ENCODE results near the gene TXNL4B.

DNA sequence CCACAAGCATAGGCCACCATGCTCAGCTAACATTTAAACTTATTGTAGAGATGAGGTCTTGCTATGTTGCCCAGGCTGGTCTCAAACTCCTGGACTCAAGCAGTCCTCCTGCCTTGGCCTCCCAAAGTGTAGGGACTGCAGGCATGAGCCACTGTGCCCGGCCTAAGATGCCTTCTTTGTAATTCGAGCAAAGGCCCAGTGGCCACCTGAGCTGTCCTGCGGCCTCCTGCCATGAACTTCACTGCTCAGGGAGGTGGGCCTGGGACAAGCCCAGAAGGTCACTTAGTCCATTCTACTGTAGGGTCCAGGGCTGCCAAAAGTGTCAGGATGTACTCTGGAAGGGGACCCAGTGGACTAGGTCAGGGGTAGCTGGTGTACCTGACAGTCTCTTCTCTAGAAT is 30.7 kb upstream of the TXNL4B start:
- TF ChIP-seq YY1 (IDR thresholded peaks at IDR 0.05; ENCODE audit: low read depth, low read length) = no peak
- no peak for TF ChIP-seq IRF4 (IDR thresholded peaks at IDR 0.05; ENCODE audit: low read depth, low read length)
- no peak for TF ChIP-seq SIX5 (IDR thresholded peaks at IDR 0.05; ENCODE audit: low read depth, low read length, severe bottlenecking)
- no peak for TF ChIP-seq BRCA1 (IDR thresholded peaks at IDR 0.05; ENCODE audit: low read depth, low read length)
- TF ChIP-seq EGR1 (IDR thresholded peaks at IDR 0.05; ENCODE audit: borderline replicate concordance in 1 of 2, low read depth in 2 of 2, low read length in 2 of 2) = no peak
- TF ChIP-seq, protein P1, sequence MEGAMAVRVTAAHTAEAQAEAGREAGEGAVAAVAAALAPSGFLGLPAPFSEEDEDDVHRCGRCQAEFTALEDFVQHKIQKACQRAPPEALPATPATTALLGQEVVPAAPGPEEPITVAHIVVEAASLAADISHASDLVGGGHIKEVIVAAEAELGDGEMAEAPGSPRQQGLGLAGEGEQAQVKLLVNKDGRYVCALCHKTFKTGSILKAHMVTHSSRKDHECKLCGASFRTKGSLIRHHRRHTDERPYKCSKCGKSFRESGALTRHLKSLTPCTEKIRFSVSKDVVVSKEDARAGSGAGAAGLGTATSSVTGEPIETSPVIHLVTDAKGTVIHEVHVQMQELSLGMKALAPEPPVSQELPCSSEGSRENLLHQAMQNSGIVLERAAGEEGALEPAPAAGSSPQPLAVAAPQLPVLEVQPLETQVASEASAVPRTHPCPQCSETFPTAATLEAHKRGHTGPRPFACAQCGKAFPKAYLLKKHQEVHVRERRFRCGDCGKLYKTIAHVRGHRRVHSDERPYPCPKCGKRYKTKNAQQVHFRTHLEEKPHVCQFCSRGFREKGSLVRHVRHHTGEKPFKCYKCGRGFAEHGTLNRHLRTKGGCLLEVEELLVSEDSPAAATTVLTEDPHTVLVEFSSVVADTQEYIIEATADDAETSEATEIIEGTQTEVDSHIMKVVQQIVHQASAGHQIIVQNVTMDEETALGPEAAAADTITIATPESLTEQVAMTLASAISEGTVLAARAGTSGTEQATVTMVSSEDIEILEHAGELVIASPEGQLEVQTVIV (IDR thresholded peaks at IDR 0.05; ENCODE audit: borderline replicate concordance, partially characterized antibody) = no peak
- no peak for TF ChIP-seq SUZ12 (IDR thresholded peaks at IDR 0.05; ENCODE audit: unreplicated experiment)
- no peak for TF ChIP-seq NR2C2 (IDR thresholded peaks at IDR 0.05; ENCODE audit: borderline replicate concordance, control insufficient read depth, insufficient read length, low read depth)
- no peak for TF ChIP-seq ZNF274 (IDR thresholded peaks at IDR 0.05; ENCODE audit: insufficient read depth, insufficient read length)
- TF ChIP-seq, protein P2, sequence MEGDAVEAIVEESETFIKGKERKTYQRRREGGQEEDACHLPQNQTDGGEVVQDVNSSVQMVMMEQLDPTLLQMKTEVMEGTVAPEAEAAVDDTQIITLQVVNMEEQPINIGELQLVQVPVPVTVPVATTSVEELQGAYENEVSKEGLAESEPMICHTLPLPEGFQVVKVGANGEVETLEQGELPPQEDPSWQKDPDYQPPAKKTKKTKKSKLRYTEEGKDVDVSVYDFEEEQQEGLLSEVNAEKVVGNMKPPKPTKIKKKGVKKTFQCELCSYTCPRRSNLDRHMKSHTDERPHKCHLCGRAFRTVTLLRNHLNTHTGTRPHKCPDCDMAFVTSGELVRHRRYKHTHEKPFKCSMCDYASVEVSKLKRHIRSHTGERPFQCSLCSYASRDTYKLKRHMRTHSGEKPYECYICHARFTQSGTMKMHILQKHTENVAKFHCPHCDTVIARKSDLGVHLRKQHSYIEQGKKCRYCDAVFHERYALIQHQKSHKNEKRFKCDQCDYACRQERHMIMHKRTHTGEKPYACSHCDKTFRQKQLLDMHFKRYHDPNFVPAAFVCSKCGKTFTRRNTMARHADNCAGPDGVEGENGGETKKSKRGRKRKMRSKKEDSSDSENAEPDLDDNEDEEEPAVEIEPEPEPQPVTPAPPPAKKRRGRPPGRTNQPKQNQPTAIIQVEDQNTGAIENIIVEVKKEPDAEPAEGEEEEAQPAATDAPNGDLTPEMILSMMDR (IDR thresholded peaks at IDR 0.05 in 2 of 3, conservative IDR thresholded peaks at IDR 0.05 in 1 of 3; ENCODE audit: control insufficient read depth in 2 of 3, extremely low read depth in 1 of 3, insufficient read depth in 1 of 3, low read depth in 3 of 3, low read length in 3 of 3) = no peak
- TF ChIP-seq ZZZ3 (IDR thresholded peaks at IDR 0.05; ENCODE audit: control insufficient read depth, insufficient read length, low read depth) = no peak
- no peak for TF ChIP-seq RAD21 (IDR thresholded peaks at IDR 0.05; ENCODE audit: insufficient read depth, low read depth, low read length)
- TF ChIP-seq USF1 (IDR thresholded peaks at IDR 0.05; ENCODE audit: borderline replicate concordance, extremely low read length, insufficient read depth, low read depth, low read length) = no peak
